ENCODE measurements around the gene GNG10. TPM values are rescaled to one million over a fixed set of nuclear protein-coding genes. Genes with fewer than 3 reads are reported as not detected.

Gene GNG10
- total RNA-seq, 2 experiments from 2014 or later = 8.3 to 10.4 TPM

DNA sequence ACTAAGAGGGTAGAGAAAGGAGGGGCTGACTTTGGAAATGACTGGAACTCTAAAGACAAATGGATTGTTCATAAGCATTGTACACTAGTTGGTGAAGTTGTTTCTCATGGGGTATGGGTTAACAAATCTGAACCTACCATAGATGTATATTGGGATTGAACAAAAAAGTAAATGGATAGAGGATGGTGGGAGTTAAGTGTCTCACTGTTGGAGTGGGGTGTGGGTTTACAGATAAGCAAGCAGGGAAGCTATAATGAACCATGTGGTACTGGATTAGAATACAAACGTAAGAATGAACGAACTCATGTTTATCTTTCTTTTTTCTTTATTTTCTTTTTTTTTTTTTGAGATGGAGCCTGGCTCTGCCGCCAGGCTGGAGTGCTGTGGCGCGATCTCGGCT is 17.8 kb downstream of the GNG10 start:
- TF ChIP-seq, protein P1, sequence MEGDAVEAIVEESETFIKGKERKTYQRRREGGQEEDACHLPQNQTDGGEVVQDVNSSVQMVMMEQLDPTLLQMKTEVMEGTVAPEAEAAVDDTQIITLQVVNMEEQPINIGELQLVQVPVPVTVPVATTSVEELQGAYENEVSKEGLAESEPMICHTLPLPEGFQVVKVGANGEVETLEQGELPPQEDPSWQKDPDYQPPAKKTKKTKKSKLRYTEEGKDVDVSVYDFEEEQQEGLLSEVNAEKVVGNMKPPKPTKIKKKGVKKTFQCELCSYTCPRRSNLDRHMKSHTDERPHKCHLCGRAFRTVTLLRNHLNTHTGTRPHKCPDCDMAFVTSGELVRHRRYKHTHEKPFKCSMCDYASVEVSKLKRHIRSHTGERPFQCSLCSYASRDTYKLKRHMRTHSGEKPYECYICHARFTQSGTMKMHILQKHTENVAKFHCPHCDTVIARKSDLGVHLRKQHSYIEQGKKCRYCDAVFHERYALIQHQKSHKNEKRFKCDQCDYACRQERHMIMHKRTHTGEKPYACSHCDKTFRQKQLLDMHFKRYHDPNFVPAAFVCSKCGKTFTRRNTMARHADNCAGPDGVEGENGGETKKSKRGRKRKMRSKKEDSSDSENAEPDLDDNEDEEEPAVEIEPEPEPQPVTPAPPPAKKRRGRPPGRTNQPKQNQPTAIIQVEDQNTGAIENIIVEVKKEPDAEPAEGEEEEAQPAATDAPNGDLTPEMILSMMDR (conservative IDR thresholded peaks at IDR 0.05; ENCODE audit: low read length) = no peak
- BruUV-seq (replicated peaks) = no TSS peak
- H3K4me1 ChIP-seq (ENCODE audit: insufficient read depth, low read length, poor library complexity, severe bottlenecking) = no peaks in the 10 kb centered on the region
- ChIA-PET CTCF (ENCODE audit: unreplicated experiment) (no interaction called here), POLR2A (no interaction called here)
- no peak overlapping the region for H3K4me3 ChIP-seq (ENCODE audit: low read depth, low read length, poor library complexity, severe bottlenecking)
- H4K20me1 ChIP-seq (ENCODE audit: insufficient read depth, low read length) = no peaks in the 10 kb centered on the region
- H3K27ac ChIP-seq (ENCODE audit: low read depth, low read length, poor library complexity, severe bottlenecking) = no peak overlapping the region
- no peak overlapping the region for H3K4me2 ChIP-seq (ENCODE audit: low read length)
- H2AFZ ChIP-seq (ENCODE audit: low read length) = no peak overlapping the region
- intact Hi-C loops (cut with micrococcal nuclease; ENCODE audit: unreplicated experiment) = no loop called here
- no peaks in the 10 kb centered on the region for H3K36me3 ChIP-seq (ENCODE audit: insufficient read depth, low read length)
- no peaks in the 10 kb centered on the region for H3K9me3 ChIP-seq (ENCODE audit: low read length)
- H3K9me2 ChIP-seq (ENCODE audit: insufficient read depth, low read length) = no peaks in the 10 kb centered on the region
- no peak for DNase-seq (ENCODE audit: low spot score)
- H3K79me2 ChIP-seq (ENCODE audit: insufficient read depth, low read depth, low read length) = no peaks in the 10 kb centered on the region

DNA sequence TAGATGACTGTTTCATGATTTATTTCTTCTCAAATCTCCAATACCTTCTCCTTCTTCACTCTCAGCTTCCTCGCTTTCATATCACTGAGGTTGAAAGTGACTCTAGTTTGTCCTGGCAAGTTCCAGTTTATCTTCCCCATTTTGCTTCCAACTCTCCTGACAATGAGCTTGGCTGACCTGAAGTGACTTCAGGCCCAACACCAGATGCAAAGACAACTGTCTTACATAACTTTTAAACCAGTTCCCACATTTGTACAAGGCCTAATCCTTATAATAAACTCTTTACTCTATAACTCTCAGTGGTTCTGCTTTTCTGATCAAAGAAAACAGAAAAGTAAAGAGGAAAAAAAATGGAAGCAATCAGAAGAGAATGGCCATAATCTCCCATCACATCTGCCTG is 22.0 kb downstream of the GNG10 start:
- Histone ChIP-seq H2AFZ (ENCODE audit: low read length) (no peak overlapping the region), H3K27ac (ENCODE audit: low read depth, low read length, poor library complexity, severe bottlenecking) (no peak overlapping the region), H3K9me2 (ENCODE audit: insufficient read depth, low read length) (no peaks in the 10 kb centered on the region), H3K4me3 (ENCODE audit: low read depth, low read length, poor library complexity, severe bottlenecking) (no peak overlapping the region), H3K79me2 (ENCODE audit: insufficient read depth, low read depth, low read length) (no peaks in the 10 kb centered on the region), H3K9me3 (ENCODE audit: low read length) (no peaks in the 10 kb centered on the region), H3K4me2 (ENCODE audit: low read length) (no peak overlapping the region), H4K20me1 (ENCODE audit: insufficient read depth, low read length) (no peaks in the 10 kb centered on the region), H3K4me1 (ENCODE audit: insufficient read depth, low read length, poor library complexity, severe bottlenecking) (no peaks in the 10 kb centered on the region), H3K36me3 (ENCODE audit: insufficient read depth, low read length) (no peaks in the 10 kb centered on the region)
- ChIA-PET CTCF (ENCODE audit: unreplicated experiment) (no interaction called here), POLR2A (interaction anchor here (0.6 kb wide), 1 partner anchor 163 kb away, joined by 3 read pairs; no protein-coding TSS in a partner anchor)
- no peak for DNase-seq (ENCODE audit: low spot score)
- intact Hi-C loops (cut with micrococcal nuclease; ENCODE audit: unreplicated experiment) = no loop called here
- no TSS peak for BruUV-seq (replicated peaks)
- TF ChIP-seq EZH2phosphoT487 (IDR thresholded peaks at IDR 0.05; ENCODE audit: borderline replicate concordance, low read depth, low read length) = no peak
- TF ChIP-seq, protein P1 (conservative IDR thresholded peaks at IDR 0.05; ENCODE audit: low read length) = no peak

DNA sequence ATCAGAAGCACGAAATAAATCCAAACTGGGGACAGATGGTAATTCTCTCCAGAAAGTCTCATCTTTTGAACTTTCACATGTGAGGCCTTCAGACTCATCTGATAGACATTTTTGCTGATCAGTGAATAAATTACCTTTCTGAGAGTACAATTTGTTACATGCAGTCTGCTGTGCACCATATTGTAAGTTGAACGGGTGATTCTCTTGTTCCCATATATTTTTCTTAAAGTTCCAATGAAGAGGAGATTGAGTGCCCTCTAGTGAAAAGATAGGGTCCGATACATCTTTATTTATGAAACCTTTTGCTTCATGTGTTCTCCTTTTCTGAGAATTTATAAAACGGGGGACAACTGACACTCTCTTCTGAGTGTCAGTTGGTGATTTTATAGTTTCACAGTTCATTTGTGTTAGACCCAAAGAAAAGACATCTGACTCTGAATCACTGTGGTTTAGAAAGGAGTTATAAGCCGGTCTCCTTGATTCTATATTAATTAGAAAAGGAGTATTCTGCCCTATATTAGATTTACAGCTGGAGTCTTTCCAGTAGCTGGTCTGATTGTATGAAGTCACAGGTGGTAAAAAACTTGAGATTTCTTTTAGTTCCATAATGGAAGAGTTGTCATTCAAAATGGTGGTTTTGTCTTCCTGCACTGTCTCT is 30.4 kb downstream of the GNG10 start:
- peak; percentile 43 for DNase-seq (ENCODE audit: low spot score)
- Histone ChIP-seq H2AFZ (ENCODE audit: low read length) (peak overlapping the region; percentile 45; the same call in 1 of the 2 replicates), H3K4me1 (ENCODE audit: insufficient read depth, low read length, poor library complexity, severe bottlenecking) (no peaks in the 10 kb centered on the region), H3K36me3 (ENCODE audit: insufficient read depth, low read length) (no peaks in the 10 kb centered on the region), H4K20me1 (ENCODE audit: insufficient read depth, low read length) (no peaks in the 10 kb centered on the region), H3K79me2 (ENCODE audit: insufficient read depth, low read depth, low read length) (no peaks in the 10 kb centered on the region), H3K4me3 (ENCODE audit: low read depth, low read length, poor library complexity, severe bottlenecking) (no peak overlapping the region), H3K4me2 (ENCODE audit: low read length) (no peak overlapping the region), H3K9me3 (ENCODE audit: low read length) (no peaks in the 10 kb centered on the region), H3K9me2 (ENCODE audit: insufficient read depth, low read length) (no peaks in the 10 kb centered on the region), H3K27ac (ENCODE audit: low read depth, low read length, poor library complexity, severe bottlenecking) (no peak overlapping the region)
- intact Hi-C loops (cut with micrococcal nuclease; ENCODE audit: unreplicated experiment) = loop anchor here (5.0 kb wide), 1 partner anchor 94 kb away; the partner anchor contains the start of gene PTGR1
- BruUV-seq (replicated peaks) = no TSS peak
- ChIA-PET CTCF (ENCODE audit: unreplicated experiment) (no interaction called here), POLR2A (no interaction called here)
- TF ChIP-seq, protein P1 (conservative IDR thresholded peaks at IDR 0.05; ENCODE audit: low read length) = peak; percentile 82
- no peak for TF ChIP-seq EZH2phosphoT487 (IDR thresholded peaks at IDR 0.05; ENCODE audit: borderline replicate concordance, low read depth, low read length)
